BLaER1 (cell line): Measurements from ENCODE around the gene SLC30A4.
"Not testable (repeated sequence)": the region's sequence is repeated elsewhere in the genome, so short reads cannot be mapped to it uniquely, and the experiment has no call there.

Experiments
- H3K27ac ChIP-seq: shearing (Covaris generic); formaldehyde crosslinking; 2 replicates; pipeline ENCODE4 v1.8.1; 2022
- H3K27me3 ChIP-seq: shearing (Covaris generic); formaldehyde crosslinking; 2 replicates; pipeline ENCODE4 v1.8.1; 2022
- H3K36me3 ChIP-seq: shearing (Covaris generic); formaldehyde crosslinking; 2 replicates; pipeline ENCODE4 v1.8.1; 2022
- H3K4me1 ChIP-seq: shearing (Covaris generic); formaldehyde crosslinking; 2 replicates; pipeline ENCODE4 v1.8.1; 2022
- H3K4me2 ChIP-seq: shearing (Covaris generic); formaldehyde crosslinking; 2 replicates; pipeline ENCODE4 v1.8.1; 2022
- H3K4me3 ChIP-seq: shearing (Covaris generic); formaldehyde crosslinking; 2 replicates; pipeline ENCODE4 v1.8.1; 2022
- H3K9ac ChIP-seq: shearing (Covaris generic); formaldehyde crosslinking; 2 replicates; pipeline ENCODE4 v1.8.1; 2022
- H3K9me3 ChIP-seq: shearing (Covaris generic); formaldehyde crosslinking; 2 replicates; pipeline ENCODE4 v1.8.1; 2022
- H4K20me1 ChIP-seq: shearing (Covaris generic); formaldehyde crosslinking; 2 replicates; pipeline ENCODE4 v1.8.1; 2022
- Cebpa-rat ChIP-seq: shearing (Covaris generic); IDR thresholded peaks from 2 replicates; pipeline ENCODE4 v1.8.1; 2022

Gene SLC30A4

DNA sequence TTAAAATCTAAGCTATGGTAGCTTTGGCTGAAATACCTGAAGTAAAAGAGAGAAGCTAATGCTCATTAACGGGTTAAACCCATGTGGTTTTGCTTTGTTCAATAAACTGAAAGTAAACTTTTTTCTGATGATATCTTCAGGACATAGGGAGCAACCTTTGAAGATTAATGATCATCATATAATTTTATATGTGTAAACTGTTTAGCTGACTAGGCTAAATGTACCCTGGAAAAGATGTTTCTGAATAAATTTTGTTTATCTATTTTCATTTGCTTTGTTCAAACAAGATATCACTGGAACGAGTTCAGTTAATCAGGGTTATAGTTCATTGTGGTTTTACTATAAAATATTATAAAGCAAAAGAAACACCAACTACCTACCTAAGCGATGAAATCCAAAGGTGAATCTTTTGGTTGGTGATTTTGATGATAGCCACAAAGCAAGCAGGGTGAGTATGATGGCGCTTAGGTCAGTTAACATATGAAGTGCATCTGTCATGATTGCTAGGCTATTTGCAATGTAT is 11.7 kb downstream of the SLC30A4 start:
- no peak overlapping the region for H3K27ac ChIP-seq
- H4K20me1 ChIP-seq, result no peaks in the 10 kb centered on the region
- no peak overlapping the region for H3K9ac ChIP-seq
- H3K36me3 ChIP-seq, result no peaks in the 10 kb centered on the region
- H3K9me3 ChIP-seq, result no peaks in the 10 kb centered on the region
- no peaks in the 10 kb centered on the region for H3K4me1 ChIP-seq
- no peak overlapping the region for H3K4me2 ChIP-seq
- H3K27me3 ChIP-seq, result no peaks in the 10 kb centered on the region
- TF ChIP-seq Cebpa-rat, result no peak
- no peak overlapping the region for H3K4me3 ChIP-seq

DNA sequence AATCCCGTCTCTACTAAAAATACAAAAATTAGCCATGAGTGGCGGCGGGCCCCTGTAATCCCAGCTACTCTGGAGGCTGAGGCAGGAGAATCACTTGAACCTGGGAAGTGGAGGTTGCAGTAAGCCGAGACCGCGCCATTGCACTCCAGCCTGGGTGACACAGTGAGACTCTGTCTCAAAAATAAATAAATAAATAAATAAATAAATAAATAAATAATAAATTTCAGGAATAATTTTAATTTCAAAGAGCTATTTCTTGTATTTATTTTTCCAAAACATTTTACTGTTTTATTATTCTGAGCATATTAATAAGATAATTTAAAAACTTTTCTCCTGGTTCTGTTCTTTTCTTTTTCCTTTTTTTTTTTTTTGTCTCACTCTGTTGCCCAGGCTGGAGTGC is 15.4 kb downstream of the SLC30A4 start:
- not testable (repeated sequence) for H3K36me3 ChIP-seq, H3K27ac ChIP-seq, H3K27me3 ChIP-seq, H4K20me1 ChIP-seq, H3K9ac ChIP-seq, H3K4me1 ChIP-seq, H3K4me3 ChIP-seq, H3K4me2 ChIP-seq, H3K9me3 ChIP-seq

DNA sequence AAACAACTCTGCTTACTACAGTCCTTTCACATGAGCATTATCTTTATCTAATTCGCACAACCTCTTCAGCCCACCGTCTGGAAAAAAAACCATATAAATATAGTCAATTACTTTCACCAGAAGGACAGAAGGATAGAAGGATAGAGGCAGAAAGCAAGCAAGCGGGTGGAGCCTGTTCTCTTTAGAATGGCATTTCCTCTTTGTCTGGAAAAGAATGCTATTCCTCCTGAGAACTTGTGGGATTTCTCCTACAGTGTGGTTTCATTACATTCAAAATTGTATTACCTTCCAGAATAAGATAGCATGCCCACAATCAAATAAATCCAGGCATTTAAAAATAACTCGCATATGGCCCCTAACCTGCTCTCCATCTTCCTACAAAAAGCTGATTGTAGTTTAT is 23.1 kb downstream of the SLC30A4 start:
- H3K27me3 ChIP-seq, result no peaks in the 10 kb centered on the region
- H3K9me3 ChIP-seq, result no peaks in the 10 kb centered on the region
- H3K27ac ChIP-seq, result no peak overlapping the region
- H3K4me2 ChIP-seq, result no peak overlapping the region
- no peak overlapping the region for H3K4me3 ChIP-seq
- H4K20me1 ChIP-seq, result no peaks in the 10 kb centered on the region
- no peaks in the 10 kb centered on the region; the same call in 1 of the 2 replicates for H3K36me3 ChIP-seq
- TF ChIP-seq Cebpa-rat, result no peak
- no peak overlapping the region for H3K9ac ChIP-seq
- no peaks in the 10 kb centered on the region for H3K4me1 ChIP-seq

DNA sequence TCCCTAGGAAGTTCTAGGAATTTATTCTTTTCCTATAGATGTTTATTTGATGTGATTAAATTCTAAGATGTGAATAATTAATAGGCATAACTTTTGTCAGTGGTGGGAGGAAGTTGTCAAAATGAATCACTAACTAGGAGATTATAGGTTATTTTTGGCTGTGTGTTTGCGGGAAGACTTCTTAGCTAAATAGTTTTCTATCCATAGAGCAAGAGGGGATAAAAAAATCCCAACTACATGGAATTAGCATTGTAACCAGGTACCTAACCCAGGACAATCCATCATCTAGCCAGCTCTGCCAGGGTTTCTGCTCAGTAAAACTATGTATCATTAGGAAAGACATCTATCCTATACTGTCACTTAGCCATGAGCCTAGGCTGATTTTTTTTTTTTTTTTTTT is 23.9 kb downstream of the SLC30A4 start:
- Histone ChIP-seq H3K27me3 (no peaks in the 10 kb centered on the region), H3K27ac (no peak overlapping the region), H3K36me3 (no peaks in the 10 kb centered on the region; the same call in 1 of the 2 replicates), H3K9me3 (no peaks in the 10 kb centered on the region), H3K4me2 (no peak overlapping the region), H4K20me1 (no peaks in the 10 kb centered on the region), H3K4me3 (no peak overlapping the region), H3K4me1 (no peaks in the 10 kb centered on the region), H3K9ac (no peak overlapping the region)
- TF ChIP-seq Cebpa-rat, result no peak

DNA sequence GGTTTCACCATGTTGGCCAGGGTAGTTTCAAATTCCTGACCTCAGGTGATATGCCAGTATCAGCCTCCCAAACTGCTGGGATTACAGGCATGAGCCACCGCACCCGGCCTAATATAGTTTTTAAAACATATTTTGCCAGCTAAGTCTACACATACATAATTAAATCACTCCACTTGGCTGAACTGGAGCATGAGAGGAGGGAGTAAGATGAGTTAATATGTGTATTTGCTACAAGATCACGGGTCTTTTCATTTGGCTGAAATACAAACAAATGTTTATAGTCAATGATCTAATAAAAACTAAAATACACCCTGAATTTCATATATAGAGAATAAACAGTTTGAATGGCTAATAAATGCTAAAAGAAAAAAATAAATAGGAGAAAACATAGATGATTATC is 25.3 kb downstream of the SLC30A4 start:
- Histone ChIP-seq H3K4me3 (no peak overlapping the region), H3K27me3 (no peaks in the 10 kb centered on the region), H3K36me3 (no peaks in the 10 kb centered on the region), H3K9ac (no peak overlapping the region), H3K9me3 (no peaks in the 10 kb centered on the region), H3K4me1 (no peaks in the 10 kb centered on the region), H4K20me1 (no peaks in the 10 kb centered on the region), H3K27ac (no peak overlapping the region), H3K4me2 (no peak overlapping the region)
- TF ChIP-seq Cebpa-rat, result no peak

DNA sequence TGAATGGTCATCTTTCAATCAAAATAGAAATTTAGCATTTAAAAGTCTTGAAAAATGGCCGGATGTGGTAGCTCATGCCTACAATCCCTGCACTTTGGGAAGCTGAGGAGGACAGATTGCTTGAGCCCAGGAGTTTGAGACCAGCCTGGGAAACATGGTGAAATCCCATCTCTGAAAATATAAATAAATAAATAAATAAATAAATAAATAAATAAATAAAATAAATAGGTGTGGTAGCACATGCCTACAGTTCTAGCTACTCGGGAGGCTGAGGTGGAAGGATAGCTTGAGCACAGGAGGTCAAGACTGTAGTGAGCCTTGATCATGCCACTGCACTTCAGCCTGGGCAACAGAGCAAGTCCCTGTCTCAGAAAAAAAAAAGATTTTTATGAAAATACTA is 25.9 kb downstream of the SLC30A4 start:
- H3K4me1 ChIP-seq, result no peaks in the 10 kb centered on the region
- H3K36me3 ChIP-seq, result no peaks in the 10 kb centered on the region
- no peak overlapping the region for H3K4me2 ChIP-seq
- H3K9me3 ChIP-seq, result no peaks in the 10 kb centered on the region
- no peak overlapping the region for H3K9ac ChIP-seq
- H3K4me3 ChIP-seq, result no peak overlapping the region
- H3K27me3 ChIP-seq, result no peaks in the 10 kb centered on the region
- no peak for TF ChIP-seq Cebpa-rat
- H3K27ac ChIP-seq, result no peak overlapping the region
- no peaks in the 10 kb centered on the region for H4K20me1 ChIP-seq

DNA sequence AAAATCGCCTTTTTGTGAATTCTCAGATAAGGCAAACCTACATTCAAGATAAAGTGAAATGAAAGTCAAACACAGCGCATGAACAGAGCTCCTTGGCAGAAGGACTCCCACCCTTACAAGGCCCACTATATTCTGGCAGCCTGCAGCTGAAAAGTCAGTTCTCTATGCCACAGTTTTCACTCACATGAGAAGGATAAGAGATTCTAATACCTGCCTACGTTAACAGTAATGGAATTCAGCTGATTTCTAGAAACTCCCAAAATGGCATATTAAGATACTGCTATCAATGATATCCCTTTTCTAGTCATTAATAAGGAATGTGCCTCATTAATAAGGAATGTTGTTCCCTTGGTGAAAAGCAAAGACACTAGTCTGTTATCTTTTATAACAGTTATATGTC is 27.0 kb downstream of the SLC30A4 start:
- H3K9ac ChIP-seq, result no peak overlapping the region
- no peaks in the 10 kb centered on the region for H3K27me3 ChIP-seq
- no peaks in the 10 kb centered on the region for H3K36me3 ChIP-seq
- no peaks in the 10 kb centered on the region for H3K9me3 ChIP-seq
- H4K20me1 ChIP-seq, result no peaks in the 10 kb centered on the region
- no peak overlapping the region for H3K4me3 ChIP-seq
- H3K4me2 ChIP-seq, result no peak overlapping the region
- TF ChIP-seq Cebpa-rat, result no peak
- no peak overlapping the region for H3K27ac ChIP-seq
- H3K4me1 ChIP-seq, result no peaks in the 10 kb centered on the region

DNA sequence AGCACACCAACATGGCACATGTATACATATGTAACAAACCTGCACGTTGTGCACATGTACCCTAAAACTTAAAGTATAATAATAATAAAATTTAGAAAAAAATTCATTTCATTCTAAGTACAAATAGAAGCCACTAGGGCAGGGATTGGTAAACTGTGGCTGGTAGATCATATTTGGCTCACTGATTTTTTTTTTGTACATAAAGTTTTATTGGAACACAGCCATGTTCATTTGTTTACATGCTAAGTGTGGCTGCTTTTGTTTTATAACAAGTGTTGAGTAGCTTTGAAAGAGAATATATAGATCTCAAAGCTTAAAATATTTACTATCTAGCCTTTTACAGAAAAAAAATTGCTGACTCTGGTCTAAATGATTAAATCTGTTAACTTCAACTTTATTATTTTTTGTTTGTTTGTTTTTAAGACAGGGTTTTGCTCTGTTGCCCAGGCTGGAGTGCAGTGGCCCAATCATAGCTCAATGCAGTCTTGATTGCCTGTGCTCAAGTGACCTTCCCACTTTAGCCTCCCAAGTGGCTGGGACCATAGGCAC is 32.8 kb downstream of the SLC30A4 start:
- Histone ChIP-seq H3K36me3 (no peaks in the 10 kb centered on the region), H3K9ac (no peak overlapping the region), H4K20me1 (no peaks in the 10 kb centered on the region), H3K9me3 (no peaks in the 10 kb centered on the region), H3K4me1 (no peaks in the 10 kb centered on the region), H3K27ac (no peak overlapping the region), H3K4me3 (no peak overlapping the region), H3K27me3 (no peaks in the 10 kb centered on the region), H3K4me2 (no peak overlapping the region)
- no peak for TF ChIP-seq Cebpa-rat

DNA sequence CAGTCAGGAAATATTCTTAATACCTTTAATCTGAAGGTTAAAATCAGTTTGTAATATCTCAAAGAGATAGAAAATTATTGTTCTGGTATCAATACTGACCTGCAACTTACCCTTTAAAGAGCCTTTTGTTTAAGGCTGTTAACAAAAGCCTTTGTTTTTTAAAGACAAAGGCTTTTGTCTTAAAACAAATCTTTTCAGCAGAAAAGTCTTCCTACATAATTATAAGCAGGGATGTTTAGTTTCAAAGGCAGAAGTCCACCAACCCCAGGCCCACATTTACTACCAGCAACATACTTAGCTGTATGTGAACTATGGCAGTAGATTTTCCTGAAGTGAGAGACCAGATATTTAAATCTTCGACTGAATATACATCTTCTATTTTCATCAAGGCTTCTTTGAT is 36.2 kb downstream of the SLC30A4 start:
- H3K4me2 ChIP-seq, result no peak overlapping the region
- H3K36me3 ChIP-seq, result no peaks in the 10 kb centered on the region
- H3K27ac ChIP-seq, result no peak overlapping the region
- H3K9me3 ChIP-seq, result no peaks in the 10 kb centered on the region
- H3K4me1 ChIP-seq, result no peaks in the 10 kb centered on the region
- H4K20me1 ChIP-seq, result no peaks in the 10 kb centered on the region
- H3K27me3 ChIP-seq, result no peaks in the 10 kb centered on the region
- no peak overlapping the region for H3K4me3 ChIP-seq
- TF ChIP-seq Cebpa-rat, result no peak
- no peak overlapping the region for H3K9ac ChIP-seq

DNA sequence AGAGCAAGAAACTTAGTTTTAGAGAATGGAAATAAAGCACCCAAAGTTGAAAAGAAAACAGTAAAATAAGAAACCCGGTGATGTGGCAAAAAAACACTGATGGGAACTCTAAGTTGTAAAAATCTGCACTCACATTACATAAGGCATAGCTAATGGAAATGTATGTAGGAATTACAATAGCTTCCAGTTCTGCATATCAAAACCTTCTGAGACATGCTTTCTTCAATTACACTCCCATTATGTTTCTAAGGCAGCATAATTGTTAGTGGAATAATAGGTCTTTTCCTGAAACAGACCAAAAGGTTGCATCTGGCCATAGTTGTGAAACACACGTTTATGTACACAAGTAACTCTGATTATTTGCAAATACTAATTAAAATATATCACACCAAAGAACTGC is 41.4 kb downstream of the SLC30A4 start:
- H3K27ac ChIP-seq, result no peak overlapping the region
- H3K36me3 ChIP-seq, result no peaks in the 10 kb centered on the region
- no peaks in the 10 kb centered on the region for H3K27me3 ChIP-seq
- H3K4me2 ChIP-seq, result no peak overlapping the region
- H3K4me3 ChIP-seq, result no peak overlapping the region
- H3K4me1 ChIP-seq, result no peaks in the 10 kb centered on the region
- H4K20me1 ChIP-seq, result no peaks in the 10 kb centered on the region
- no peaks in the 10 kb centered on the region for H3K9me3 ChIP-seq
- H3K9ac ChIP-seq, result no peak overlapping the region
- no peak for TF ChIP-seq Cebpa-rat

DNA sequence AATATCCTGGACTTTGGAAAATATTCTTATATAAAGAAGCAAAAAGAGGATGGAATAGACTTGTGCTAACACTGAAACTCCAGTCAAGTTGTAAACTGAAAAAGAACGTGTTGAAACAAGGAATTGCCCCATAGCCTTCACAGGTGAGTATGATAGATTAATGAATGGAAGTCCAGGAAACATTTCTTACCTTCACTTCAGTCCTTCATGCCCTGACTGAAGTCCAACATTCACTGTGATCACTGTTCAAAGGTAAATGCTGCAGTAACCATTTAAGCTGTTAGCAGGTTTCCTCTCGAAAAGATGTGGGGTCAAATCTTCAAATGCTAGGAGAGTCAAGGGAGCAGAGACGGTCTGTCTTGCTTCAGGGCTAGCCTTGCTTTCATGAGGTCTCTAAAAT is 46.1 kb downstream of the SLC30A4 start:
- no peak for TF ChIP-seq Cebpa-rat
- no peaks in the 10 kb centered on the region for H4K20me1 ChIP-seq
- no peaks in the 10 kb centered on the region for H3K36me3 ChIP-seq
- H3K4me1 ChIP-seq, result no peaks in the 10 kb centered on the region
- no peaks in the 10 kb centered on the region for H3K9me3 ChIP-seq
- no peak overlapping the region for H3K4me3 ChIP-seq
- H3K4me2 ChIP-seq, result no peak overlapping the region
- H3K9ac ChIP-seq, result no peak overlapping the region
- no peak overlapping the region for H3K27ac ChIP-seq
- H3K27me3 ChIP-seq, result no peaks in the 10 kb centered on the region
